Right ventricle myocardium inferior (tissue), 1 donor: Measurements from ENCODE around the gene RREB1. TPM values are rescaled to one million over a fixed set of nuclear protein-coding genes. Genes with fewer than 3 reads are reported as not detected.

ENCODE experiments used
- ATAC-seq: fragments of 200-7000 bp; cut with Tn5 transposase; one replicate; pipeline ENCODE4 v1.9.1; 2020; ENCODE audit warnings: mild to moderate bottlenecking, moderate library complexity
- DNase-seq: peaks from one replicate; pipeline ENCODE4 v3.0.0; 2021; ENCODE audit errors: missing footprints
- intact Hi-C: fragments of 100-400 bp; cut with DNase I; formaldehyde crosslinking; loops from one replicate; pipeline ENCODE4 v1.11.0; 2022
- total RNA-seq: library from RNA; stranded (reverse); fragmentation: NEBNext Ultra II Directional; extraction: Animal tissue kit (Norgen Biotek cat#: 25700); gene quantifications from one replicate; pipeline ENCODE4 v1.2.1, GENCODE V29; 2021
- donor health status: DM: no; HTN: yes; CAD: no; lungs with severe emphysema.

The RREB1 gene
- total RNA-seq, 1 donor from 2014 or later: 34.2 TPM

DNA sequence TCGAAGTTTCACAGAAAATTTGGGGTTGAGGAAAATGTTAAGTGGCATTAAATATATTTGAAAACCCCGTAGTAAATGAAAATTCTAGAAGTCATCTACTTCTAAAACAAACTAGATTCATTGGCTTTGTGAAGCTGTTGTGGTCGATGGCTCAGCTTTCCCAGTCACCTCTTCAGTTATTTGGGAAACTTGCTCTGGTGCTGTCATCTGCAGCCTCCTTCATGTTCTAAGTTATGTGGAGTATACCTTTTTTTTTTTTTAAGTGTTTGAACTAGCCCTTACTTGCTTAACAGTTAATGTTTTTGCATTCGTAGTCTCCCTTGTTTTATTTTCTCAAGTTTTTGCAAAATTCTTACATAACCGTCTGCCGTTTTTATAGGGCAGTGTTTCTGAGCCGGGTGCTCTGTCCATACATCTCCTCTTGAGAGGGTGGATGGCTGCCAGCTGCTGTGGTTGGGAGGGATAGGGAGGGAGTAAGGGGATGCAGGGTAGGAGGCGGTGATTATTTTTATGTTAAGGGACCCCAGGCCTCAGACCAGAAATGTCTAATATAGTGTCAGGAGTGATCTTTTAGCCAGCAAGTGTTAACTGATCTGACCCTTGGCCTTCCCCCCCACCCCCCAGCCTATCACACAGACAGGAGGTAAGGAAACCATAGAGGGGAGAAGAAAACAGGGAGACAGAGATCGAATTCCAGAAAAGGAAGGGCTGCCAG lies 7.1 kb downstream of the RREB1 start:
- no peak for ATAC-seq
- DNase-seq: no peak
- intact Hi-C loops: no loop called here

DNA sequence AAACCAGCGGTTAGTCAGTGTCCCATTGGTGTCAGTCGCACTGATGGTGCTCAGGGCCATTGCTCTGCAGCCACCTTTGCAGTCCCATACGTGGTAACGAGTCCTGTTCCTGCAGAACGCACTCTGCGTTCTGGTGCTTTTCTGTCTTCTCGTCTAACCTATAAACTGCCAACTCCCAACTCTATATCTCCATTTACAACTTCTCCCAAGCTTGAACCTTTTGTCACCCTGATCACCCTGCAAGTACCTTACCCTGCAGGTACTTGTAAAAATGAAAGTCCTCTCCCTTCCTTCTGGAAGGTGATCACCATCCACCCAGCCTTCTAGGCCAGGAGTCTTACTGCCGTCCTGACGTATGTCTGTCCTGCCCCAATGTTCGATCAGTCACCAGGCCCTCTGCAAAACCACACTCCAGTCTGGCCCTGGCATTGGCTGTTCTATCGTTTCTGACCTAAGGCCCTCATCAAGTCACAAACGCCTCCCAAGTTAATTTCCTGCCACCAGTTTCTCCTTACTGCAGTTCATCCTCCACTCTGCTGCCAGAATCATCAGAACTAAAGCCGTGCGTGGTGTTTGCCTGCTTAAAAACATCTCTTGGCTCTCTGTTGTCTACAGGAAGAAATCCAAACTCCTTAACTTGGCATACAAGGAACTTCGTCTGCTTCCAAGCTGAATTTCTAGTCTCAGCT lies 7.9 kb downstream of the RREB1 start:
- intact Hi-C loops: no loop called here
- DNase-seq (no peak), ATAC-seq (peak; percentile 52)

- ATAC-seq (no peak), DNase-seq (no peak)
- intact Hi-C loops: no loop called here
These were observed 11.6 kb downstream of the RREB1 start for GRCh38 chr6:7119272-7119801.

DNA sequence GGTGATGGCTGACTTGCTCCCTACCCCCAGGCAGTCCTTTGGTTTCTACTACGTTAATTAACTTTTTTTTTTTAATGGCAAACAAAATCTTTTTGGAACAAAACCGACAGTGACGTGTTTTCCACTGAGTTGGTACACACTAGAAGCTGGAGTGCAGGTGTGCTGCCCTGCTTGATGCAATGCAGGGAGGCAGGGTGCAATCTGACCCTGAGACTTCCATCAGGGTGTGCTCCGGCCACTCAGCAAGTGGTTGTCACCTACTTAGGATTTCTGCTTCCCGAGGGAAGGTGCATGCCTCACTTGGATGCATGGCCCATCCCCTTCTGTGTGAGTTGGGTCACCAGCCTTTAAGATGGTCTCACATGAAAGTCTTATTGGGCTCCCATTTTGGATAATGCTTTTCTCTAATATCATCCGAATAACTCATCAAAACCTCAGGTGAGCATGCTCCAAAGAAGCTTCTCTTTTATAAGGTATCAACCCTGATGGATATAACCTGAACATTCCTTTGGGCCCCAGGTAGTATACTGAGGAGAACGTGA lies 14.0 kb downstream of the RREB1 start:
- ATAC-seq (no peak), DNase-seq (no peak)
- intact Hi-C loops: no loop called here

GRCh38 chr6:7122684-7123083 lies 14.9 kb downstream of the RREB1 start:
- ATAC-seq: no peak
- intact Hi-C loops: no loop called here
- DNase-seq: no peak

DNA sequence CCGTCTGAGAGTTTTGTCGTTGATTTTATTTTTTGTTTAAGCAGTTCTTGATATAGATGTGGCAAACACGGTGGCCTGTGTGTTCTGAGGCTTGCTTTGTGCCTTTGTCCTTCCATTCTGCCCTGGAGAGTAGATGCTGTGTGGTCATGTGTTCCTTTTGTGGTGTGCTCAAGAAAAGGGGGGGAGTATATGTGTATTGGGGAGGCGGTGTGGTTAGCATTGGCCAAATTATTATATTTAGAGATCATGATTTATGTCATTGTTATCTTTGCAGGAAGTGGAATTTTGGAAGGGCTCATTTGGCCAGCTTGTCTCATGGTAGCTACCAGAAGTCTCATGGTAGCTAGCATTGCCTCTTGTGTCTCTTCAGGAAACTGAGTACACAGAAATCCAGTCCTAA lies 16.4 kb downstream of the RREB1 start:
- DNase-seq (no peak), ATAC-seq (no peak)
- intact Hi-C loops: no loop called here

GRCh38 chr6:7124636-7125035 lies 16.9 kb downstream of the RREB1 start:
- DNase-seq (no peak), ATAC-seq (no peak)

GRCh38 chr6:7125290-7125689 lies 17.5 kb downstream of the RREB1 start:
- DNase-seq (no peak), ATAC-seq (no peak)
- intact Hi-C loops: no loop called here

More at GRCh38 chr6:7124636-7125035, 16.9 kb downstream of the RREB1 start:
- intact Hi-C loops: no loop called here

- ATAC-seq (peak; percentile 45), DNase-seq (no peak)
- intact Hi-C loops: no loop called here
These were observed 19.0 kb downstream of the RREB1 start for GRCh38 chr6:7126754-7127153.

DNA sequence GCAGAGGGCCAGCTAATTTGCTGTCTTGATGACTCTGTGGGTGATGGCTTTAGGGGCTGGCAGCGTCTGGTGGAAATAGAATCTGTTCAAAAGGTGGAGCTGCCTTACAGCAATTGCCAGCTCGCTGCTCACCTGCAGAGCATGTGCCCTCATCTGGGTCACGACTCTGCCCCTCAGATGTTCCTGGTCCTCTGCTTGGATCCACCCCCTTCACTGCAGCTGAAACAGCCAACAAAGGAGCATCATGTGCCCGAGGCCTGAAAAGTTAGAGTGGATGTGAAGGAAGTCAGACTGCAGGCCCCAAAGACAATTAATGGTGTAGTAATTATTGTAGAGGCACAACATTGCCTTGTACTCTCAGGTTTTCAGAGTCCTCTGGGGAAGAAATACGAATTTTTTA lies 19.9 kb downstream of the RREB1 start:
- ATAC-seq: no peak
- no peak for DNase-seq

GRCh38 chr6:7129360-7129759 lies 21.6 kb downstream of the RREB1 start:
- ATAC-seq: no peak
- intact Hi-C loops: no loop called here
- no peak for DNase-seq

More for the DNA sequence above, 19.9 kb downstream of the RREB1 start:
- intact Hi-C loops: no loop called here

DNA sequence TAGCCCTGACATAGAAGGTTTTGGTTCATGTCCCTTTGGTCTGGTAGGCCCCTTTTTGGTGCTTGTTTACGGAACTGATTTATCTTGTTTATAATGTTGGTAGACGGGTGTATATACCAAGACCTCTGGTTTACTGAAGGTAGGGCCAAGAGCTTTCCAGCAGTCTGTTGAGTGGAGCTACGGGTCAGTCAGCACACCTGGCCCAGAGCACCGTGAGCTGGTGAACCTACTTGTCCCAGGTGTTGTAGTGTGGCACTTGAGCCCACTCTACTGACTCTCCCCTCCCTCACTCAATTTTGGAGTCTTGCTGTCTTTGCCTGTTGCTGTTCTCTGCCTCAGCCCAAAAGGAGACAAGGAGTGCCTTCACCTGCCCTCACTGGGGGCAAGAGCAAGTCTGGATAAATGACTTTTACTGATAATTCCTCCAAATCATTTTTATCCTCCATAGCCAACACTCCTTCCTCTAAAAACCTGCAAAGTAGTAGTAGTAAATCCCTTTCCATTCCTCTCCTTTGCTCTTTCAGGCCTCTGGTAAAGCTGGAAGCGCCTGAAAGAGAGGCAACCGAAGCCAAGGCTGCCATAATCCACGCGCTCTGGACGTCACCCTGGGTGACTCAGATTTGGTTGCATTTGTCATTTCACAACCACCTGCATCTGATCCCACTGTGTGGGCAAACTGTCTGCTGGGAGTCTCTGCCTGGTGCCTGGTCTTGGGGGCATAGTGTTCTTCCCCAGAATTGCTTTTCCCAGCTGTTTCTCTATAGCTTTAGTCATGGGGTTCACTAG lies 22.2 kb downstream of the RREB1 start:
- intact Hi-C loops: no loop called here
- no peak for DNase-seq
- no peak for ATAC-seq

- intact Hi-C loops: no loop called here
- no peak for DNase-seq
- no peak for ATAC-seq
These were observed 23.6 kb downstream of the RREB1 start for GRCh38 chr6:7131390-7131789.

- intact Hi-C loops: no loop called here
- ATAC-seq (no peak), DNase-seq (no peak)
These were observed 24.8 kb downstream of the RREB1 start for GRCh38 chr6:7132398-7133035.

DNA sequence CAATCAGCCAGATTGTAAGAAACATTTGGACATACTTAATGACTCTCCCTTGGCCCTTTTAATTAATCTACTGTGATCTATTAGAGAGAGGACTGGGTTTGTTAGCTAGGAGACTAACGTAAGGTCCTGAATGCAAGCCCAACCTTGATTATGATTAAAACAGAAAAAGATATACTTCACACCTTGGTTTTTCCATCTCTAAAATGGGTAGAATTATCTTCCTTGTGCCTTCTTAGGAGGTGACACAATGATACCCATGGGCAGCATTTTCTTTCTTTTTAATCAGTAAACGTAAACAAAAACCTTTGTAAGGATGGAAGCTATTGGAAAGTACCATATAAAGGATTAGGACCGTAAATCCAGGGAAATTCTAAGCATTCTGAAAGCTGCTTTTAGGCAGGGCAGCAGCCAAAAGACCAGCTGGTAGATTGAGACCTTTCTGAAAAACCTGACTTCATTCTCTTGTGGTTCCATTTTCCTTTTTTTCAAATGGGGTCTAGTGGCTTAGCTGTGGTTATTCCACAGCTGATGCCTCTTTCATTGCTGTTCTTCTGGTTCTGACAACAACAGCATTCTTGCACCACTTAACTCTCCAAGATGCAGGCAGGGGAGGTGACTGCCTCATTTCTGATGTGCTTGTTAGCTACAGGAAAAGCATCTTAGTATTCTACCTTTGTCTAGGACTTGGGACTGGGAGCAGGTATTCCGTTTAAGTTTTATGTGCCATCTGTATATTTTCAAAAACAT lies 27.4 kb downstream of the RREB1 start:
- DNase-seq: no peak
- no peak for ATAC-seq
- intact Hi-C loops: no loop called here

GRCh38 chr6:7135755-7136154 lies 28.0 kb downstream of the RREB1 start:
- ATAC-seq: no peak
- no peak for DNase-seq

GRCh38 chr6:7136859-7137334 lies 29.1 kb downstream of the RREB1 start:
- ATAC-seq (no peak), DNase-seq (peak; percentile 66)
- intact Hi-C loops: no loop called here

More at GRCh38 chr6:7135755-7136154, 28.0 kb downstream of the RREB1 start:
- intact Hi-C loops: no loop called here
